ENCODE results near the gene PPP4R2.

GRCh38 chr3:73110530-73110929 lies 113.9 kb downstream of the PPP4R2 start:
- no peak for TF ChIP-seq CTCF (IDR thresholded peaks at IDR 0.05)
- no peak for TF ChIP-seq EZH2 (IDR thresholded peaks at IDR 0.05; ENCODE audit: borderline replicate concordance, insufficient read depth, low read depth, low read length, poor library complexity, severe bottlenecking)
